HepG2 (cell line): ENCODE measurements around the gene HS6ST1. TPM values are rescaled to one million over a fixed set of nuclear protein-coding genes. Genes with fewer than 3 reads are reported as not detected.

Experiments
- ATAC-seq: fragments of 200-7000 bp; cut with Tn5 transposase; 3 replicates; pipeline ENCODE4 v1.9.1; 2020; ENCODE audit warnings: mild to moderate bottlenecking, moderate library complexity
- BruUV-seq: library from RNA; stranded (reverse); fragments of 400-500 nt; replicated peaks from 2 replicates; lab custom pipeline; 2021; lab: Mats Ljungman, UMichigan
- CTCF ChIA-PET: fragments of 300-600 bp; formaldehyde crosslinking; extraction: SDS; loops from one replicate; lab custom pipeline; 2021; ENCODE audit warnings: low total read pairs, inconsistent platforms, low intra/inter-chr PET ratio; lab: Yijun Ruan, JAX
- POLR2A ChIA-PET: fragments of 350-600 bp; sonication (Branson Sonifier 250); formaldehyde crosslinking; loops from one replicate; lab custom pipeline; 2020; ENCODE audit warnings: antibody characterized with exemption, inconsistent platforms; lab: Yijun Ruan, JAX
- DNase-seq: peaks from one replicate; pipeline ENCODE4 v3.0.0-alpha.2; 2015; ENCODE audit warnings: low spot score
- FAIRE-seq: peaks from 3 replicates; lab custom pipeline; 2011; peaks lifted over from hg19 to GRCh38; lab: Jason Lieb, UNC
- H2AFZ ChIP-seq: one replicate; pipeline ENCODE4 v1.6.1; 2011; ENCODE audit warnings: low read length, inconsistent platforms
- H3K27ac ChIP-seq: fragments of 300-600 bp; 3 replicates; pipeline ENCODE4 v1.8.0; 2011; ENCODE audit warnings: mixed run types, mild to moderate bottlenecking, mixed read lengths, low read length, inconsistent platforms; ENCODE audit not compliant: insufficient read depth; ENCODE audit errors: extremely low read length
- H3K27me3 ChIP-seq, 2 experiments: fragments of 200-600 bp in 1 of 2; 2 replicates in 1 of 2; 3 replicates in 1 of 2; pipeline versions ENCODE4 v1.6.0 to v1.8.0; 2011; ENCODE audit warnings: low read length in 2 of 2, mild to moderate bottlenecking in 2 of 2, moderate library complexity in 2 of 2, inconsistent platforms in 1 of 2; ENCODE audit not compliant: insufficient read depth in 2 of 2, control insufficient read depth in 1 of 2
- H3K36me3 ChIP-seq, 2 experiments: fragments of 200-600 bp in 1 of 2; replicated peaks in 1 of 2; 2 replicates in 1 of 2; 3 replicates in 1 of 2; pipeline versions ENCODE4 v1.5.1 to v1.8.0; 2011; ENCODE audit warnings: low read length in 2 of 2, inconsistent platforms in 1 of 2; ENCODE audit not compliant: insufficient read depth in 2 of 2, control insufficient read depth in 1 of 2
- H3K4me1 ChIP-seq: 2 replicates; pipeline ENCODE4 v1.5.1; 2012; ENCODE audit warnings: low read length, inconsistent platforms; ENCODE audit not compliant: insufficient read depth
- H3K4me2 ChIP-seq: 2 replicates; pipeline ENCODE4 v1.6.0; 2011; ENCODE audit warnings: low read depth, low read length, inconsistent platforms
- H3K4me3 ChIP-seq, 3 experiments: fragments of 200-600 bp in 1 of 3; sonication (generic), shearing (Covaris generic) in 1 of 3; replicated peaks in 1 of 3; 2 replicates each; pipeline ENCODE4 v1.5.1; 2011 to 2016; ENCODE audit warnings: low read length in 3 of 3, inconsistent platforms in 2 of 3, low read depth in 2 of 3, mild to moderate bottlenecking in 2 of 3, control low read depth in 1 of 3, mixed read lengths in 1 of 3; ENCODE audit not compliant: insufficient read depth in 1 of 3
- H3K79me2 ChIP-seq: one replicate; pipeline ENCODE4 v1.6.1; 2011; ENCODE audit warnings: low read length, inconsistent platforms; ENCODE audit not compliant: insufficient read depth
- H3K9ac ChIP-seq: 2 replicates; pipeline ENCODE4 v1.6.0; 2011; ENCODE audit warnings: mild to moderate bottlenecking, low read depth, low read length, inconsistent platforms; ENCODE audit not compliant: insufficient read depth
- H3K9me3 ChIP-seq: 2 replicates; pipeline ENCODE4 v1.5.1; 2012; ENCODE audit warnings: mild to moderate bottlenecking, low read length
- H4K20me1 ChIP-seq: 2 replicates; pipeline ENCODE4 v1.6.0; 2011; ENCODE audit warnings: inconsistent platforms, mild to moderate bottlenecking, low read length, moderate library complexity; ENCODE audit not compliant: insufficient read depth
- AKAP8 ChIP-seq: sonication (generic); formaldehyde crosslinking; IDR thresholded peaks from 2 replicates; pipeline ENCODE4 v1.5.1; 2020; ENCODE audit warnings: mild to moderate bottlenecking, missing genetic modification reagents
- CENPX ChIP-seq: sonication (generic); formaldehyde crosslinking; IDR thresholded peaks from 2 replicates; pipeline ENCODE4 v1.9.0; 2021; ENCODE audit warnings: mild to moderate bottlenecking, missing genetic modification reagents, moderate library complexity
- HNRNPL ChIP-seq: fragments of 200-400 bp; formaldehyde crosslinking; IDR thresholded peaks from 2 replicates; pipeline ENCODE4 v1.6.1; 2017; ENCODE audit warnings: mild to moderate bottlenecking, low read depth, low read length
- MEF2D ChIP-seq: sonication (generic); formaldehyde crosslinking; IDR thresholded peaks from 2 replicates; pipeline ENCODE4 v1.5.1; 2020; ENCODE audit warnings: mild to moderate bottlenecking, missing genetic modification reagents
- POLR2G ChIP-seq: fragments of 200-400 bp; formaldehyde crosslinking; IDR thresholded peaks from 2 replicates; pipeline ENCODE4 v1.6.1; 2018; ENCODE audit warnings: mild to moderate bottlenecking, low read depth, low read length, moderate library complexity
- RFXAP ChIP-seq: sonication (generic); formaldehyde crosslinking; IDR thresholded peaks from 2 replicates; pipeline ENCODE4 v1.4.0; 2020; ENCODE audit warnings: missing genetic modification reagents, borderline replicate concordance
- ZBTB4 ChIP-seq: sonication (generic); formaldehyde crosslinking; IDR thresholded peaks from 2 replicates; pipeline ENCODE4 v1.4.0; 2020; ENCODE audit warnings: missing genetic modification reagents, mild to moderate bottlenecking, borderline replicate concordance
- WGBS: methylation state at CpG from one replicate; pipeline ENCODE4 v1.1.6; 2017; ENCODE audit warnings: low lambda C conversion rate; 5-methylcytosine and 5-hydroxymethylcytosine counted together
- in situ Hi-C: cut with HindIII; loops from 2 replicates; pipeline ENCODE4 v1.10.0; 2017; ENCODE audit warnings: low pct_unique_long_range_greater_than_20kb; ENCODE audit not compliant: extremely low pct_ligation_motif_present
- intact Hi-C: fragments of 100-400 bp; cut with micrococcal nuclease; formaldehyde crosslinking; loops from one replicate; pipeline ENCODE4 v1.10.0; 2022; ENCODE audit not compliant: unreplicated experiment
- polyA plus RNA-seq, 8 experiments: library from polyadenylated mRNA; depleted of rRNA in 3 of 8; stranded (reverse) in 7 of 8; unstranded in 1 of 8; fragments of >200 nt; fragmentation: Illumina TruSeq in 4 of 8; extraction: Trizol in 4 of 8; gene quantifications; 2 replicates each; pipeline versions ENCODE4 v1.2.1 to v1.2.3, GENCODE V29; 2011 to 2016; ENCODE audit warnings: low read depth in 4 of 8, missing spikeins in 1 of 8, mixed read lengths in 1 of 8; ENCODE audit not compliant: insufficient read depth in 1 of 8
- total RNA-seq, 5 experiments: library from RNA; depleted of rRNA; stranded (reverse); fragments of >200 nt; fragmentation: Illumina TruSeq; extraction: Trizol; gene quantifications; 2 replicates each; pipeline ENCODE4 v1.2.3, GENCODE V29; 2016; ENCODE audit warnings: low read depth in 1 of 5

HS6ST1 gene
- total and polyA plus RNA-seq, 2 of the 13 experiments (the other 11 are each of a cell fraction or from before 2014, with no cell fraction given) = 34.5 to 84.6 TPM

GRCh38 chr2:128312411-128312810 lies 6.3 kb downstream of the HS6ST1 start:
- Histone ChIP-seq H3K4me2 (peak overlapping the region; percentile 52; the same call in 1 of the 2 replicates), H3K4me3 (no peak overlapping the region), H3K4me1 (peaks cover 96% of the 10 kb centered on the region), H3K9me3 (no peaks in the 10 kb centered on the region), H3K9ac (no peak overlapping the region), H4K20me1 (peaks cover 99% of the 10 kb centered on the region), H3K27ac (no peak overlapping the region), H3K27me3 (no peaks in the 10 kb centered on the region; a peak in 1 of 5 replicates), H2AFZ (no peak overlapping the region), H3K79me2 (peaks cover 97% of the 10 kb centered on the region), H3K36me3 (peaks cover 21 to 67% of the 10 kb centered on the region in 2 experiments)
- in situ Hi-C loops (no loop called here), intact Hi-C loops (no loop called here)
- WGBS = over 99% methylated on average over 6 of the region's 6 CpGs
- ChIA-PET POLR2A (no interaction called here), CTCF (no interaction called here)
- no peak for ATAC-seq
- no peak for DNase-seq
- no peak for FAIRE-seq
- TF ChIP-seq ZBTB4 (CRISPR knock-in tag) (no peak), MEF2D (CRISPR knock-in tag) (no peak), CENPX (CRISPR knock-in tag) (no peak), POLR2G (0 out of 2 replicates have a peak, but pooled peaks have one; percentile 28), RFXAP (no peak), HNRNPL (peak; percentile 67; the same call in 1 of the 2 replicates), AKAP8 (CRISPR knock-in tag) (0 out of 2 replicates have a peak, but pooled peaks have one; percentile 4)
- no TSS peak for BruUV-seq
